ENCODE results near the gene SPANXN2.
"Not testable (repeated sequence)": the region's sequence is repeated elsewhere in the genome, so short reads cannot be mapped to it uniquely, and the experiment has no call there.

The SPANXN2 gene

GRCh38 chrX:143720652-143721051 is at the start of gene SPANXN2:
SPANXN2 (minus strand) TSS chrX:143720752; CDS start chrX:143720668, 84 bp downstream.
- DNase-seq (ENCODE audit: low spot score); in situ Hi-C loops (cut with MboI; ENCODE audit: low sequenced_read_pairs, unreplicated experiment): not testable (repeated sequence)

- no peak for DNase-seq (ENCODE audit: low spot score)
- in situ Hi-C loops (cut with MboI; ENCODE audit: low sequenced_read_pairs, unreplicated experiment) = no loop called here
- TF ChIP-seq, protein P1, sequence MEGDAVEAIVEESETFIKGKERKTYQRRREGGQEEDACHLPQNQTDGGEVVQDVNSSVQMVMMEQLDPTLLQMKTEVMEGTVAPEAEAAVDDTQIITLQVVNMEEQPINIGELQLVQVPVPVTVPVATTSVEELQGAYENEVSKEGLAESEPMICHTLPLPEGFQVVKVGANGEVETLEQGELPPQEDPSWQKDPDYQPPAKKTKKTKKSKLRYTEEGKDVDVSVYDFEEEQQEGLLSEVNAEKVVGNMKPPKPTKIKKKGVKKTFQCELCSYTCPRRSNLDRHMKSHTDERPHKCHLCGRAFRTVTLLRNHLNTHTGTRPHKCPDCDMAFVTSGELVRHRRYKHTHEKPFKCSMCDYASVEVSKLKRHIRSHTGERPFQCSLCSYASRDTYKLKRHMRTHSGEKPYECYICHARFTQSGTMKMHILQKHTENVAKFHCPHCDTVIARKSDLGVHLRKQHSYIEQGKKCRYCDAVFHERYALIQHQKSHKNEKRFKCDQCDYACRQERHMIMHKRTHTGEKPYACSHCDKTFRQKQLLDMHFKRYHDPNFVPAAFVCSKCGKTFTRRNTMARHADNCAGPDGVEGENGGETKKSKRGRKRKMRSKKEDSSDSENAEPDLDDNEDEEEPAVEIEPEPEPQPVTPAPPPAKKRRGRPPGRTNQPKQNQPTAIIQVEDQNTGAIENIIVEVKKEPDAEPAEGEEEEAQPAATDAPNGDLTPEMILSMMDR (IDR thresholded peaks at IDR 0.05; ENCODE audit: borderline replicate concordance, control extremely low read depth, extremely low read depth, insufficient read depth, missing control alignments) = no peak
Measured at GRCh38 chrX:143768976-143769375, 48.4 kb upstream of the SPANXN2 start.

- in situ Hi-C loops (cut with MboI; ENCODE audit: low sequenced_read_pairs, unreplicated experiment); DNase-seq (ENCODE audit: low spot score): not testable (repeated sequence)
Measured at GRCh38 chrX:143767789-143768188, 47.2 kb upstream of the SPANXN2 start.

- no peak for DNase-seq (ENCODE audit: low spot score)
- in situ Hi-C loops (cut with MboI; ENCODE audit: low sequenced_read_pairs, unreplicated experiment) = no loop called here
- TF ChIP-seq, protein P1 (IDR thresholded peaks at IDR 0.05; ENCODE audit: borderline replicate concordance, control extremely low read depth, extremely low read depth, insufficient read depth, missing control alignments) = no peak
Measured at GRCh38 chrX:143757887-143758286, 37.3 kb upstream of the SPANXN2 start.

GRCh38 chrX:143757375-143757774 is 36.8 kb upstream of the SPANXN2 start:
- in situ Hi-C loops (cut with MboI; ENCODE audit: low sequenced_read_pairs, unreplicated experiment) = no loop called here
- TF ChIP-seq, protein P1 (IDR thresholded peaks at IDR 0.05; ENCODE audit: borderline replicate concordance, control extremely low read depth, extremely low read depth, insufficient read depth, missing control alignments) = no peak
- DNase-seq (ENCODE audit: low spot score) = no peak

DNA sequence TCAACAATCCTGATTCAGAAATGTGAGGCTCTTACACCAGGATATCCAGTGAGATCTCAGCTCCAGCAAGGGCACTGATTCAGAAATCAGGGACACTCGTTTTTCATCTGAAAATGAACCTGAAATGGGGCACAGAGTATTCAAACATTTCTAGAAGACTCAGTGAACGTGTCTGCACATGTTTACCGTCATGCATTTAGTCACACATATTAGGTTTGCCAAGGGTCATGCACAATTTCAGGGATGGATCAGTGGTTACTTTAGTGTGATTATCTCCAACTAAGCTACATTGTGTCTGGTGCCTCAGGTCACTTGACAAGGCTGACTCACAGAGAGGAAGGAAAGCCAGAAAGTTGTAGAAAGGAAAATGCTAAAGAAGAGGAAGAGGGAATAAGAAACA is 33.6 kb upstream of the SPANXN2 start:
- in situ Hi-C loops (cut with MboI; ENCODE audit: low sequenced_read_pairs, unreplicated experiment) = no loop called here
- DNase-seq (ENCODE audit: low spot score) = no peak
- TF ChIP-seq, protein P1 (IDR thresholded peaks at IDR 0.05; ENCODE audit: borderline replicate concordance, control extremely low read depth, extremely low read depth, insufficient read depth, missing control alignments) = no peak

DNA sequence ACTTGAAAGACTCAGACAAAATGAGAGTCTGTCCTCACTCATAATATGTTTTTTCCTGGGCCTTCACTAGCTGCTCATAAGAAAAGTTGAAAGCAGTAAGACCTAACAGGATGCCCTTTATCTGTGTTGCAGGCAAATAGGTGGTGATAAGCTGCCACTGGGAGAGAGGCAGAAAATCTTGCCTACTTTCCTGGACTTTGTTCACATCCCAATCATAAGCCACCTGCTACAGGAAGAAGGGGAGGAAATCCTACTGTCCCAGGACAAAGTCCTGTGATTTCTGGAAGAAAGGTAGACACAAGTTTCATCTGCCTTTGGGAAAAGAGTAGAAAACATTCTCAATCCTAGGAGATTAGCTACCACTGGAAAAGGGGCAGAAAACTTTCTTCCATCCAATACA is 13.3 kb upstream of the SPANXN2 start:
- TF ChIP-seq, protein P1 (IDR thresholded peaks at IDR 0.05; ENCODE audit: borderline replicate concordance, control extremely low read depth, extremely low read depth, insufficient read depth, missing control alignments) = no peak
- in situ Hi-C loops (cut with MboI; ENCODE audit: low sequenced_read_pairs, unreplicated experiment) = no loop called here
- no peak for DNase-seq (ENCODE audit: low spot score)

- in situ Hi-C loops (cut with MboI; ENCODE audit: low sequenced_read_pairs, unreplicated experiment) = no loop called here
- TF ChIP-seq, protein P1 (IDR thresholded peaks at IDR 0.05; ENCODE audit: borderline replicate concordance, control extremely low read depth, extremely low read depth, insufficient read depth, missing control alignments) = no peak
- DNase-seq (ENCODE audit: low spot score) = no peak
Measured at GRCh38 chrX:143726296-143726695, 5.7 kb upstream of the SPANXN2 start.
